B cell (primary cell): ENCODE data around the gene PRRT2. TPM values are rescaled to one million over a fixed set of nuclear protein-coding genes. Genes with fewer than 3 reads are reported as not detected.

Source experiments
- ATAC-seq: fragments of 200-7000 bp; cut with Tn5 transposase; one replicate; pipeline ENCODE4 v1.10.0; 2021; ENCODE audit warnings: low read depth, mild to moderate bottlenecking, moderate number of reproducible peaks, moderate library complexity
- CTCF ChIA-PET: fragments of 350-600 bp; sonication (Branson Sonifier 250); formaldehyde crosslinking; loops from one replicate; lab custom pipeline; 2021; ENCODE audit warnings: antibody characterized with exemption, inconsistent platforms; lab: Charles Lee
- POLR2A ChIA-PET: fragments of 350-600 bp; sonication (Branson Sonifier 250); formaldehyde crosslinking; loops from one replicate; lab custom pipeline; 2021; ENCODE audit warnings: antibody characterized with exemption; lab: Charles Lee
- DNase-seq: peaks from one replicate; pipeline ENCODE4 v3.0.0; 2013
- H2AFZ ChIP-seq: 2 replicates; pipeline ENCODE4 v1.6.1; 2012; ENCODE audit warnings: mild to moderate bottlenecking, low read depth, low read length; ENCODE audit not compliant: insufficient read depth, poor library complexity, severe bottlenecking
- H3K27ac ChIP-seq, 2 donors: 1 replicate in 1 of 2; 2 replicates in 1 of 2; pipeline ENCODE4 v1.5.1; 2012 to 2013; ENCODE audit warnings: low read length in 2 of 2, mild to moderate bottlenecking in 2 of 2, moderate library complexity in 1 of 2
- H3K27me3 ChIP-seq, 4 experiments: fragments of 200-600 bp in 1 of 4; sonication (generic) in 1 of 4; replicated peaks in 1 of 4; 1 replicate in 2 of 4; 2 replicates in 2 of 4; pipeline versions ENCODE4 v1.6.1 to v1.7.0; 2013 to 2016; ENCODE audit warnings: low read length in 3 of 4, mild to moderate bottlenecking in 2 of 4, mixed read lengths in 1 of 4, moderate library complexity in 1 of 4; ENCODE audit not compliant: insufficient read depth in 4 of 4, control insufficient read depth in 3 of 4; ENCODE audit errors: control extremely low read depth in 1 of 4
- H3K36me3 ChIP-seq, 2 experiments: replicated peaks in 1 of 2; 1 replicate in 1 of 2; 2 replicates in 1 of 2; pipeline versions ENCODE4 v1.6.1 to v1.7.1; 2013; ENCODE audit warnings: low read length in 1 of 2; ENCODE audit not compliant: insufficient read depth in 2 of 2, control insufficient read depth in 1 of 2; ENCODE audit errors: control extremely low read depth in 1 of 2, extremely low read depth in 1 of 2
- H3K4me1 ChIP-seq, 2 donors: fragments of 200-600 bp in 1 of 2; sonication (generic) in 1 of 2; 1 replicate in 1 of 2; 2 replicates in 1 of 2; pipeline versions ENCODE4 v1.5.1 to v1.6.1; 2013 to 2017; ENCODE audit warnings: low read length in 2 of 2; ENCODE audit not compliant: control insufficient read depth in 2 of 2, insufficient read depth in 2 of 2
- H3K4me2 ChIP-seq: replicated peaks from 2 replicates; pipeline ENCODE3; 2012; ENCODE audit warnings: mild to moderate bottlenecking, low read depth, low read length; ENCODE audit not compliant: poor library complexity, severe bottlenecking
- H3K4me3 ChIP-seq, 5 experiments: fragments of 200-600 bp in 1 of 5; sonication (generic) in 1 of 5; 1 replicate in 3 of 5; 2 replicates in 2 of 5; pipeline versions ENCODE4 v1.5.1 to v1.7.0; 2011 to 2016; ENCODE audit warnings: low read length in 4 of 5, mild to moderate bottlenecking in 4 of 5, low read depth in 2 of 5, control low read depth in 1 of 5, moderate library complexity in 1 of 5; ENCODE audit not compliant: insufficient read depth in 1 of 5; ENCODE audit errors: control extremely low read depth in 1 of 5, extremely low read depth in 1 of 5
- H3K79me2 ChIP-seq: fragments of 200-600 bp; sonication (generic); one replicate; pipeline ENCODE4 v1.6.0; 2016; ENCODE audit warnings: low read length; ENCODE audit not compliant: control insufficient read depth, insufficient read depth
- H3K9ac ChIP-seq: fragments of 200-600 bp; sonication (generic); 2 replicates; pipeline ENCODE4 v1.6.1; 2017; ENCODE audit warnings: mild to moderate bottlenecking, low read length, moderate library complexity
- H3K9me3 ChIP-seq, 3 donors: one replicate each; pipeline versions ENCODE4 v1.6.1 to v1.7.1; 2013; ENCODE audit warnings: low read length in 2 of 3; ENCODE audit not compliant: control insufficient read depth in 2 of 3, insufficient read depth in 1 of 3; ENCODE audit errors: control extremely low read depth in 1 of 3
- H4K20me1 ChIP-seq: 2 replicates; pipeline ENCODE4 v1.6.0; 2012; ENCODE audit warnings: mild to moderate bottlenecking, low read length; ENCODE audit not compliant: insufficient read depth, control insufficient read depth, poor library complexity, severe bottlenecking
- H3K27ac Mint-ChIP-seq: one replicate; pipeline ENCODE4 v1.8.0; 2021; ENCODE audit warnings: mixed read lengths
- H3K27me3 Mint-ChIP-seq: one replicate; pipeline ENCODE4 v1.8.0; 2021; ENCODE audit warnings: mixed read lengths
- H3K4me1 Mint-ChIP-seq: one replicate; pipeline ENCODE4 v1.8.0; 2021; ENCODE audit warnings: mixed read lengths
- H3K4me3 Mint-ChIP-seq: one replicate; pipeline ENCODE4 v1.8.0; 2021; ENCODE audit warnings: mixed read lengths
- H3K9me3 Mint-ChIP-seq: one replicate; pipeline ENCODE4 v1.8.0; 2022; ENCODE audit warnings: mixed read lengths; ENCODE audit not compliant: insufficient read depth
- EZH2 ChIP-seq: IDR thresholded peaks from 2 replicates; pipeline ENCODE4 v1.6.1; 2012; ENCODE audit warnings: borderline replicate concordance, low read depth, mild to moderate bottlenecking, moderate library complexity, low read length; ENCODE audit not compliant: insufficient read depth, poor library complexity, severe bottlenecking
- WGBS: methylation state at CpG from one replicate; pipeline ENCODE4 v1.1.5; 2013; ENCODE audit warnings: missing lambda C conversion rate; ENCODE audit not compliant: insufficient coverage; 5-methylcytosine and 5-hydroxymethylcytosine counted together
- intact Hi-C: fragments of 100-400 bp; cut with micrococcal nuclease; formaldehyde crosslinking; loops from one replicate; pipeline ENCODE4 v1.10.0; 2022
- polyA plus RNA-seq: library from polyadenylated mRNA; depleted of rRNA; stranded (reverse); fragments of >200 nt; gene quantifications from 2 replicates; pipeline ENCODE4 v1.2.3, GENCODE V29; 2012
- total RNA-seq, 2 donors: library from RNA; stranded (reverse); fragments of 120-200 nt in 1 of 2; gene quantifications; 1 replicate in 1 of 2; 2 replicates in 1 of 2; pipeline versions ENCODE4 v1.2.3 to v1.2.4, GENCODE V29; 2013 to 2022
- TF ChIP-seq, protein P1 (sequence below): fragments of 200-600 bp; IDR thresholded peaks from one replicate; pipeline ENCODE4 v1.8.0; 2022; ENCODE audit warnings: antibody characterized with exemption, mild to moderate bottlenecking

PRRT2 gene
- total and polyA plus RNA-seq, 2 donors (not counting 1 experiment from before 2014, with no cell fraction given), result 0.79 to 3.1 TPM

DNA sequence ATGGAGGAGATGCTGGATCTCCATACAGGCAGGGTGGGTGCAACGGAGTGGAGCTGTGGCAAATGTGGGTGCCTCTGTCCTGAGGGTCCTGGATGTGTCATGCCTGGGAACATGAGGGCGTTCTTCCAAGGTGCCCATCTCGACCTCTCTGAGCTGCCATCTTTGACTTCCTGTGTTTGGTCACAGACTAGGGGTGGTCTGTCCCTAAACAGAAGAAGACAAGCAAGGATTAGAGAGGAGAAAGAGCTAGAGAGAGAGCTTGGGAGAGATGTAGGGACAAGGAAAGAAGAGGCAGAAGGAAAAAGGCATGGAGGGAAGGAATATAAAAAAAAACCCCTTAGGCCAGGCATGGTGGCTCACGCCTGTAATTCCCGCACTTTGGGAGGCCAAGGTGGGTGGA is 37.3 kb upstream of the PRRT2 start:
- no peak overlapping the region for H3K27ac ChIP-seq
- H3K27me3 Mint-ChIP-seq, result no peaks in the 10 kb centered on the region
- H3K4me3 ChIP-seq, result no peak overlapping the region
- ChIA-PET POLR2A (no interaction called here), CTCF (interaction anchor here (0.6 kb wide), 1 partner anchor 83 kb away, joined by 3 read pairs; no protein-coding TSS in a partner anchor)
- TF ChIP-seq, protein P1, sequence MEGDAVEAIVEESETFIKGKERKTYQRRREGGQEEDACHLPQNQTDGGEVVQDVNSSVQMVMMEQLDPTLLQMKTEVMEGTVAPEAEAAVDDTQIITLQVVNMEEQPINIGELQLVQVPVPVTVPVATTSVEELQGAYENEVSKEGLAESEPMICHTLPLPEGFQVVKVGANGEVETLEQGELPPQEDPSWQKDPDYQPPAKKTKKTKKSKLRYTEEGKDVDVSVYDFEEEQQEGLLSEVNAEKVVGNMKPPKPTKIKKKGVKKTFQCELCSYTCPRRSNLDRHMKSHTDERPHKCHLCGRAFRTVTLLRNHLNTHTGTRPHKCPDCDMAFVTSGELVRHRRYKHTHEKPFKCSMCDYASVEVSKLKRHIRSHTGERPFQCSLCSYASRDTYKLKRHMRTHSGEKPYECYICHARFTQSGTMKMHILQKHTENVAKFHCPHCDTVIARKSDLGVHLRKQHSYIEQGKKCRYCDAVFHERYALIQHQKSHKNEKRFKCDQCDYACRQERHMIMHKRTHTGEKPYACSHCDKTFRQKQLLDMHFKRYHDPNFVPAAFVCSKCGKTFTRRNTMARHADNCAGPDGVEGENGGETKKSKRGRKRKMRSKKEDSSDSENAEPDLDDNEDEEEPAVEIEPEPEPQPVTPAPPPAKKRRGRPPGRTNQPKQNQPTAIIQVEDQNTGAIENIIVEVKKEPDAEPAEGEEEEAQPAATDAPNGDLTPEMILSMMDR, result no peak
- no peak for TF ChIP-seq EZH2
- DNase-seq (no peak), ATAC-seq (no peak)
- no peaks in the 10 kb centered on the region for H3K4me1 ChIP-seq
- H4K20me1 ChIP-seq, result no peaks in the 10 kb centered on the region
- no peak overlapping the region for H3K4me3 Mint-ChIP-seq
- no peak overlapping the region for H3K9ac ChIP-seq
- H3K27me3 ChIP-seq, result no peaks in the 10 kb centered on the region
- H3K4me2 ChIP-seq, result no peak overlapping the region
- H3K9me3 ChIP-seq, result no peaks in the 10 kb centered on the region
- no peak overlapping the region for H2AFZ ChIP-seq
- H3K79me2 ChIP-seq, result no peaks in the 10 kb centered on the region
- intact Hi-C loops, result no loop called here
- H3K27ac Mint-ChIP-seq, result no peak overlapping the region
- H3K4me1 Mint-ChIP-seq, result no peaks in the 10 kb centered on the region
- no peaks in the 10 kb centered on the region for H3K36me3 ChIP-seq
- no peaks in the 10 kb centered on the region for H3K9me3 Mint-ChIP-seq
- 78% methylated on average over 3 of the region's 5 CpGs for WGBS

DNA sequence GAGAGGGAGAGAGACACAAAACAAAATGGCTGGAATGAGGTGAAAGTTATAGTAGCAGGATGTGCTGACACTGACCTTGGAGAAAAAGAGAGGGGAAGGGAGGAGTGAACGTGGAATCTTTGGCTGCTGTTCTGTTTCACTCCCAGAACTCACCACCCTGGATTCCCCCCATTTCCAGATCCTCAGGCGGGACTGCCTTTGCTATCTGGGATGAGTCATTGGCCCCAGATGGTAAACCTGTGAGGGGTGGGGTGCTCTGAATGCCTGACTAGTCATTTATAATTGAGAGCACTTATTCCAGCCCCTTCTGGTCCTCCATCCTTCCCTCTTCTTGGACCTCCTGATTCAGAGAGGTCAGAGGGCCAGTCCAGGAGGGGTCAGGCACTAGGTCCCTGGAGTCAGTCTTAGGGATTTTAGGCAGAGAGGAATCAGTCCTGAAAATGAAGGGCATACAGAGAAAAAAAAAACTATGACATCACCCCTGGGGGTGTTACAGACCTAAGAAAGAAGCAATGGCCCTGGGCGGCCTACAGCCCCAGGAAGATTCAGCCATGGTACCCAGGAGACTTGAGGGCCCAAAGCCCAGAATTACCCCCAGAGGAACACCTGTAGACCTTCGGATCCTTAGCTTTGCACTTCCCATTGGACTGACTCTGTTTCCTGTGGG is 36.1 kb upstream of the PRRT2 start:
- H3K9me3 Mint-ChIP-seq, result no peaks in the 10 kb centered on the region
- H3K27ac Mint-ChIP-seq, result no peak overlapping the region
- H3K4me1 Mint-ChIP-seq, result no peaks in the 10 kb centered on the region
- H3K27me3 ChIP-seq, result no peaks in the 10 kb centered on the region
- WGBS, result 78% methylated on average over 3 of the region's 4 CpGs
- no peaks in the 10 kb centered on the region for H3K79me2 ChIP-seq
- H3K4me3 ChIP-seq, result no peak overlapping the region
- ChIA-PET POLR2A (no interaction called here), CTCF (interaction anchor here (1.3 kb wide), 1 partner anchor 9 kb away, joined by 4 read pairs; no protein-coding TSS in a partner anchor)
- no peaks in the 10 kb centered on the region for H3K9me3 ChIP-seq
- H3K36me3 ChIP-seq, result no peaks in the 10 kb centered on the region
- H3K4me1 ChIP-seq, result no peaks in the 10 kb centered on the region
- no peak for ATAC-seq
- H3K9ac ChIP-seq, result no peak overlapping the region
- H3K4me3 Mint-ChIP-seq, result no peak overlapping the region
- intact Hi-C loops, result no loop called here
- no peak overlapping the region for H2AFZ ChIP-seq
- no peak overlapping the region for H3K27ac ChIP-seq
- H3K4me2 ChIP-seq, result no peak overlapping the region
- H3K27me3 Mint-ChIP-seq, result no peaks in the 10 kb centered on the region
- H4K20me1 ChIP-seq, result no peaks in the 10 kb centered on the region
- no peak for TF ChIP-seq EZH2
- TF ChIP-seq, protein P1, result no peak
- DNase-seq, result no peak
